Fibroblast of skin of right quadriceps (primary cell): ENCODE results near the gene B3GNT7.
"Not testable (repeated sequence)": the region's sequence is repeated elsewhere in the genome, so short reads cannot be mapped to it uniquely, and the experiment has no call there.

Experiments
- DNase-seq: peaks from one replicate; pipeline ENCODE4 v3.0.0-alpha.2; 2013

The B3GNT7 gene

DNA sequence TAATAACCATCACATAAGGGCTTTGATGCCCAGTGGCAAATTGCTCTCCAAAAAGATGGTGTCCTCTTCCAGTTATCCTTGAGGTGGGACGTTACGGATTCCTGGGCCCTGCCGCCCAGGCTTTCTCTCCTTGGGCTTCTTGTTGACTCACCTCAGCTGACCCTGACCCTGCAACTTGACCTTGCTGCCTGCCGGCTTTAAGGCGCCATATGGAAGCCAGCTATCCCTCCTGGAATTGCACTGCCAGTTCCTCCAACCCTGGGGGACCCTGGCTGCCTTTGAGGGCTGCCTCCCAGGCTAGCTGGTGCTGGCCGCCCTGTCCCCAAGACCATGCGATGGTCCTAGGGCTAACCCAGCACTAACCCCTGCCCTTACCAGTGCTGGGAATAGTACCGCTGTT is 28.3 kb upstream of the B3GNT7 start:
- no peak for DNase-seq

DNA sequence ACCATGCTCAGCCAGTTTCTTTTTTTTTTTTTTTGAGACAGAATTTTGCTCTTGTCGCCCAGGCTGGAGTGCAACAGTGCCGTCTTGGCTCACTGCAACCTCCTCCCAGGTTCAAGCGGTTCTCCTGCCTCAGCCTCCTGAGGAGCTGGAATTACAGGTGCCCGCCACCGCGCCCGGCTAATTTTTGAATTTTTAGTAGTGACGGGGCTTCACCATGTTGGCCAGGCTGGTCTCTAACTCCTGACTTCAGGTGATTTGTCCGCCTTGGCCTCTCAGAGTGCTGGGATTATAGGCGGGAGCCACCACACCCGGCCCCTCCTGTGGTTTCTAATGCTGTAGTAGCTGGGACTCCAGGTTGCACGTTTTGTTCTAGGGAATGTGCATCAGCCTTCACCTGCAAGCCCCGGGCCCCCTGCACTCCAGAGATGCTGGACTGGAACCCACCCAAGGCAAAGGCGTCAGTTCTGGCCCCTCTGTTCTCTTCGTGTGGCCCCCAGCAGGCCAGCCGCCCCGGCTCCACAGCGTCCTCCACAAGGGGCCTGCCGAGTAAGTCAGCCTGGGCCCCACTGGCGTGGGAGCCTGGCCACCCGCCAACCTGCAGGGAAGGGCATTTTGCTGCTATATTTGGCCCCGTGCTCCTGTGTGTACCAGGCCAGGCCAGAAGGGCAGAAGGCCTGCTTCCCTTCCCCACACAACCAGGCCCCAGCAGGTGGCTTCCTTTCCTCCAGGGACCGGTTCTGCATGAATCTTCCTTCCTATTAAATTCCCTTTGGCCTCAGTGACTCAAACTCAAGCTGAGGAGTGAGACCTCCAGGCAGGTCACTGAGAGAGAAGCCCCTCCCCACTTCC is 25.7 kb upstream of the B3GNT7 start:
- no peak for DNase-seq

DNA sequence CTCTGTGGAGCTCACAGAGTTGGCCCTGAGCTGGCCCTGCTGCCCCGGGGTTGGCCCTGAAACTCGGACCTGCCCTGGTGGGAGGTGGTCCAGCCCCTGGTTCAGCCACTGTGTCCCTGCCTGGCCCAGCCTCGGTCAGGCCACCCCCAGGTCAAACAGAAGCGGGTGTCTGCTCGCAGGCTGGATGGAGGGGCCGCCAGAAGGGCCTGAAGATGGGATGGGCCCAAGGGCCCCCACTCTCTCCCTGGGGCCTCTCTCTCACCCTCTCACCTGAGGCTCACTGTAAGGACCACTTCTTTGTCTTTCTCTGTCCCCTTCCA is 25.1 kb upstream of the B3GNT7 start:
- DNase-seq, result no peak

DNA sequence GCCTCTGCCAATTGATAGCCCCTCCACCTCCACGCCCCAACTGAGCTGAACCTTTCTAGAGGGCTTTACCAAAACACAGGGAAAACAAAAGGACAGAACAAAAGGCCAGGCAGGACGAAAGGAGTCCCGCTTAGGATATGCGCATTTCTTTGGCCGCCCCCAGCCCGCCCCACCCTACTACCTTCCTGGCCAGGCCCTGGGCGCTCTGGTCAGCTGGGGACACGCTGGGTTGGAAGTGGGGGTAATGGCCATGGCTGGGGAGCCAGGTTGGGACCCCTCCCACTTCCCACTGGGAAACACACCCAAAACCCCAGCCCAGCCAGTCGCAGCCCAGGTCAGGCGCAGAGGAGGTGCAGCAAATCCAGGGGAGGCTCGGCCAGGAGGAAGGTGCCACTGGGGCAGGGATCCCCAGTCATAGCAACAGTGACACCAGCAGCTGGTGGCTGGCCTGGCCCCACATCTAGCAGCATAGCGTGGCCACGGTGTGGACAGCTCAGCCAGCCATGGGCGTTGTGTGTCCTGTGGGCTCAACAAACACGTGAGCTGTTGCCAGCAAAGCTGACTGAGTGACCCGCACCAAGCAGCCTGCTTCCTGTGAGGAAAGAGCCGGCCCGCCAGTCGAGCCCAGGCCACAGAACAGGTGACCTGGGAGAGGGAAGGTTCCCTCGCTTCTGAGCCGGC is 24.6 kb upstream of the B3GNT7 start:
- DNase-seq, result no peak

DNA sequence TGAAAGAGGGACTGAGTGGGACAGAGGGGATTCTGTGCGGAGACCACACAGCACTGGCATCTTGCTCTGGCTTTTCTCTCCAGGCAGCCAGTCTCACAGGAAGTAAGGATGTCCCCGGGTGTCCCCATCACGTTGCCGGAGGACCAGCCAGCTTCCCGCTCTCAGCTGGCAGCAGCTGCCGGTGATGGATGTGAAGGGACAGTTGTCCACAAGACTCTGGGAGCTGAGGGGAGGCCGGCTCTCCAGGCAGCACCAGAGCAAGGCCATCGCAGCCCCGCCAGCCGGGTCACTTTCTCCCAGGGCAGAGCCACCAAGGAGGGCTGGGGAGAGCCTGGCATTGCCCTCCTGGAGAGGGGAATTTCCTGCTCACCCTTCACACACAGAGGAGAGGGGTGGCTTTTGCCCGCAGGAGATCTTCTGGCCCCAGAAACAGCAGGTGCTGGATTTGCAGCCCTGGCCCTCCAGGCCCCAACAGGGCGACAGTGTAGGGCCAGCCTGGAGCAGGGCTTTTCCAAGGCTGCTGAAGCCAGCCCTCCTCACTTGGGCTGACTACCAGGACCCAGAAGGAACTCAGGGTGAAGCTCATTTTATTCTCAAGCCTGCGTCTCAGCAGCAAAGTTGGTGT is 24.0 kb upstream of the B3GNT7 start:
- no peak for DNase-seq

DNA sequence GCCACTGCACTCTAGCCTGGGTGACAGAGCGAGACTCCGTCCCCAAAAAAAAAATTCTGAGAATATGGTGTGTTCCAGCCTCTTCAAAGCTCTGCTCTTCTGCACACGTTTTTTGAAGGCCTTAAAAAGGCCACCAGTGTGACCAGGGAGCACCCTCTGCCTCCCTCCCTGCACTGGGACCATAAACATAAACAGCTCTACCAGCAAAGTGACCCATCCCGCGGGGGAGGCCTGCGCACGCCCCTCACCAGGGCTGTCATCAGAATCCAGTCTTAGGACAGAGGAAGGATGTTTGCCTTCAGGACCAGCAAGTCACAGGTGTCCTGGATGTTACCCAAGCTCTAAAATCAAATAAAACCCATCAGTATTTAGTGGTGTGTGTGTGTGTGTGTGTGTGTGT is 23.2 kb upstream of the B3GNT7 start:
- DNase-seq, result no peak

DNA sequence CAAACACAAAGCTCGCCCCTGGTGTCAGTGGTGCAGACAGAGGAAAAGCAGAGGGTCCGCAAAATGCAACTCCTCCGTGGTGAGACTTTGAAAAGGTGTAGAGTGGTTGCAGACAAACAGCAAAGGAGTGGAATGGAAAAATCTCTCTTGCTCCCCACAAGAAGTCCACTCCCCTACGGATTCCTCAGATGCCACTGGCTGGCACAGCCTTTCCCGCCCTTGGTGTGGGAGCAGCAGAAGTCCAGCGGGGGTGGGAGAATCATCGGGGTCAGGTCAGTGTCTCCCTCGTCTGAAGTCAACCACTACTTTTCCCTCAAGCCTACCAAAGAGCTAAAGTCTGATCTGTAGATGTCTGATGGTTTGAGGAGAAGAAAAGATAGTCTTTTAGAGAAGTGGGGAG is 22.3 kb upstream of the B3GNT7 start:
- no peak for DNase-seq

DNA sequence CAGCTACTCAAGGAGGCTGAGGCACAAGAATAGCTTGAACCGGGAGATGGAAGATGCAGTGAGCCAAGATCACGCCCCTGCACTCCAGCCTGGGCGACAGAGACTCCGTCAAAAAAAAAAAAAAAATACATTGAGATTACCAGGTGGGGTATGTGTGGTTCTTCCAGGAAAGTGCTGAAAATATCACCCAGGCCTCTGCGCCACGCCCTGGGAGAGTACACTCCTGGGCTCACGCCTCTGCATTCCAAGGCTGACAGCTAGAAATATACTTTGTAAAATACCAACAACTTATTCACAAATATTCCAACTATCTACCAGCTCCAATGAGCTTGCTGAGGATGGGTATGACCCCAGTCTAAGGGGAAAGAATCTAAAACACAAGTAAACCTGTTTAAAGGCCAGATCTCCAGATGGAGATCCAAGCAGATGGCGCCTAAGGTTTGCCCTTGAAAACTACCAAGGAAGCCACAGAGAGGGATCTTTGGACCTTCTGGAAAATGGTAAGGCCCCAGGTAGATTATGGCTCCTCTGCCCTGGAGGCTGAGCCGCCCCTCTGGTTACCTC is 21.6 kb upstream of the B3GNT7 start:
- no peak for DNase-seq

DNA sequence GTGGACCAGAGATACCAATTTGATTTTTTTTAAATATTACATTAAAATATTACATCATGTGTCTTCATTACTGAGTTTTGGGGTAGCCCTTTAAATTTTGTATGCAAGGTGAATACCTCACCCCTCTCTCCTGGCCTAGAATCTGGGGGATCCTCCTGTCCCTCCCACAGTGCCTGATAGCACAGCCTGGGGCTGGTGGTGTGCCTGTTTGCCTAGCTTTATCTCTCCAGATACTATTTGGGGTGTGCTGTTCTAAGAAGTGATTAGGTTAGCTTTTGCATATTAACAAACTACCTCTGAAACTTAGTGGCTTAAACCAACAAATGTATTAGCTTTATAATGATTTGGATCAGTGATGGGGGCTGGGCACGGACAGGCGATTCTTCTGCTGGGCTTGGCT is 20.7 kb upstream of the B3GNT7 start:
- DNase-seq, result no peak

DNA sequence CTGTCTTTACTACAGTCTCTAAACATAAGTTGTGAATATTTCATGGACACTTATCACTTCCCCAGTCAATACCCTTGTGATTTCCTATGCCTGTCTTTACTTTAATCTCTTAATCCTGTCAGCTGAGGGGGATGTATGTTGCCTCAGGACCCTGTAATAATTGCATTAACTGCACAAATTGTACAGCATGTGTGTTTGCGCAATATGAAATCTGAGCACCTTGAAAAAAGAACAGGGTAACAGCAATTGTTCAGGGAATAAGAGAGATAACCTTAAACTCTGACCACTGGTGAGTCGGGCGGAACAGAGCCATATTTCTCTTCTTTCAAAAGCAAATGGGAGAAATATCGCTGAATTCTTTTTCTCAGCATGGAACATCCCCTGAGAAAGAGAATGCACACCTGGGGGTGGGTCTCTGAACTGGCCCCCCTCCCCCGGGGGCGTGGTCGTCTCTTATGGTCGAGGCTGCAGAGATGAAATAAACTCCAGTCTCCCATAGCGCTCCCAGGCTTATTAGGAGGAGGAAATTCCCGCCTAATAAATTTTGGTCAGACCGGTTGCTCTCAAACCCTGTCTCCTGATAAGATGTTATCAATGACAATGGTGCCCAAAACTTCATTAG is 19.4 kb upstream of the B3GNT7 start:
- DNase-seq, result not testable (repeated sequence)

DNA sequence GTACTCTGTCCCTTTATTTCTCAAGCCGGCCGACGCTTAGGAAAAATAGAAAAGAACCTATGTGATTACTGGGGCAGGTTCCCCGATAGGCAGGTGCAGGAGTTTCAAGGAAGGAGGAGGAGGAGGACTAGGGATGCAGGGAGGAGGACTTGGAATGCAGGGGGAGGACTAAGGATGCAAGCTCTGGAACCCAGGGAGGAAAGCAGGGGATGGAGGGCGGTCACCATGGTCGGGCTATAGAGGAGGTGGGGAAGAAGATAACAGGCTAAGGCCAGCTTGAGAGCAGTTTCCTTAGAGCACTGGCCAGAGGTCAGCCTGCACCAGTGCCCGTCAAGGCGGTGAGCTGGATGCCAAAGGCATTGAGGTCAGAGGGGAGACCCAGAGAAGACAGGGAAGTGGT is 18.7 kb upstream of the B3GNT7 start:
- DNase-seq, result no peak

DNA sequence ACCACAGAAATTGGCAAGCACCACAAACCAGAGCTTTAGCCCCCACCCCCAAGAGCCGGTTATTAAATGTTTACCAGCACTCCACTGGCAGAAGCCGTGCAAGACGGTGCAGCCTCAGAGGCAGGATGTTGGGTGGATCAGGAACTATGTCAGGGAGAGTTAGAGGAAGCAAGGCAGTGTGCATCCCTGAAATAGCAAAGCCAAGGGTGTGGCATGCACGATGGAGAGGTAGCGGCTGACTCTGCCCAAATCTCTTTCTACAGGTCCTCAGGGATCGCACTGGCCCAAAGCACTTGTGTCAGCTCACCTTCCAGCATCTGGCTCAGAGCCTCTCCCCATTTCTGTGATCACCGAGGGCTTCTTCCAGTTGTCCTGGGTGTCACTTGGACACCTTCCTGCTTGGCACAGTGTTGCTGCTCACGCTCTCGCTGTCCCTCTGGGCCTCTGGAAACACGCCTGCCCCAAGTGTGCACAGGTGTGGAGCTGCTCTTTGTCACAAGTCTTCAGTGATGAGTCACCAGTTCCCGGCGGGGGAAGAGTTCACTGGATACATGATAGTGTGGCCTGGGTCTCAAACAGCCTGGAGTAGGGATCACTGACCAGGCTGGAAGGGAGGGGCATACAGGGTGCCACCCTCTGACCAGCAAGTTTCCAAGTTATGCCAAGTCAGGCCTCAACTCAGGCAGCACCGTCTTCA is 17.3 kb upstream of the B3GNT7 start:
- no peak for DNase-seq

DNA sequence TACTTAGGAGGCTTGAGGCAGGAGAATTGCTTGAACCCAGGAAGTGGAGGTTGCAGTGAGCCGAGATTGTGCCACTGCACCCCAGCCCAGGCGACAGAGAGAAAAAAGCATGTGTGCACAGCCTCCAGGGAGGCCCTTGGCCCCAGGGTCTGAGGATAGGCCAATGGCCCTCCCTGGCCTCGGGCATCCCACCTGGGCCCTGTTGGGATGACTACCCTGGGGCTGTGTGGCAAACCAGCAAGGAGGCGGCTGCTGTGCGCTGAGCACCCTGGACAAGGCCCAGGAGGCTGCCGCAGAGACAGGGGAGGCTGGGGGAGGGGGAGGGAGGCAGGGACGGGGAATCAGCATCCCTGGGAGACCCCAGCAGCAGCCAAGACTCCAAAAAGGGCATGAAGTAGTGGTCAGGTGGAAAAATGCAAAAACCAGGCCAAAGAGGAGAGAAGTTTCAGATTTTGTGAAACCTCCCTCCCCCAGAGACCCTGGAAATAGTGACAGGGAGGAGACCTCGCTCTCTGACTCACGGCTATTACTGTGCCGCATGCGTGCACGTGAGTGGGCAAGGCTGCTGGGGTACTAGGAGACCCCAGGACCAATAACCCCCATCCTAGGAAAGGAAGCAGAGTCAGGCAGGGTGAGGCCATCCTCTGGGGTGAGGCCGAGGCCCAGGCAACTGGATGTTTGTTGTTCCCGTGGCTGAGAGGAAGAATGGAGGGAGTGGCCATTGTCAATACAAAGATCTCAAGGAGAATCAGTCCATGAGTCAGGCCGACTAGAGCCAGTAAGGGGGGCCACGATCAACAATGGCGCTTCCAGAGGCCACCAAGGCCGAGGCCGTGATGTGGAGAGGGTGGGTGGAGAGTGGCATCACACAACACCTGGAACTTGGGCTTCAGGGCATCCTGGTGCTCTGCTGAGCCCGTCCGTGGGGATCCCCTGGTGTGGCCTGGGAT is 16.0 kb upstream of the B3GNT7 start:
- no peak for DNase-seq

DNA sequence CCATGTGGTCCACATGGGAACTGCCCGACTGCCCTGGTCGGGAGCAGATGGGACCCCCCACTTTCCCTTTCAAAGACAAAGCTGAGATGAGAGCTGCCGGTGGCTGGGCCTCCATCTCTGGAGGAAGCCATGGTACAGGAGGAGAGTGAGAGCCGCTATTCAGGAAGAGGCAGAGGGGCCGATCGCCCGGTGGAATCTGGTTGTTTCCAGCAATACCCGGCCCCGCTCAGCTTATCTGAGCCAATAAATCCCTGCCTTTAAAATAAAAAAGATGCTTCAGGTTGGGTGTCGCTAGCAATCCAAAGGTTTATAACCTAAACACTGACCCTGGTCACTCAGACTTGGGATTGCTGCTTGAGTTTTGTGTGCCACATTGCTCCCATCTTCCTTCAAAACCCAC is 15.2 kb upstream of the B3GNT7 start:
- no peak for DNase-seq

DNA sequence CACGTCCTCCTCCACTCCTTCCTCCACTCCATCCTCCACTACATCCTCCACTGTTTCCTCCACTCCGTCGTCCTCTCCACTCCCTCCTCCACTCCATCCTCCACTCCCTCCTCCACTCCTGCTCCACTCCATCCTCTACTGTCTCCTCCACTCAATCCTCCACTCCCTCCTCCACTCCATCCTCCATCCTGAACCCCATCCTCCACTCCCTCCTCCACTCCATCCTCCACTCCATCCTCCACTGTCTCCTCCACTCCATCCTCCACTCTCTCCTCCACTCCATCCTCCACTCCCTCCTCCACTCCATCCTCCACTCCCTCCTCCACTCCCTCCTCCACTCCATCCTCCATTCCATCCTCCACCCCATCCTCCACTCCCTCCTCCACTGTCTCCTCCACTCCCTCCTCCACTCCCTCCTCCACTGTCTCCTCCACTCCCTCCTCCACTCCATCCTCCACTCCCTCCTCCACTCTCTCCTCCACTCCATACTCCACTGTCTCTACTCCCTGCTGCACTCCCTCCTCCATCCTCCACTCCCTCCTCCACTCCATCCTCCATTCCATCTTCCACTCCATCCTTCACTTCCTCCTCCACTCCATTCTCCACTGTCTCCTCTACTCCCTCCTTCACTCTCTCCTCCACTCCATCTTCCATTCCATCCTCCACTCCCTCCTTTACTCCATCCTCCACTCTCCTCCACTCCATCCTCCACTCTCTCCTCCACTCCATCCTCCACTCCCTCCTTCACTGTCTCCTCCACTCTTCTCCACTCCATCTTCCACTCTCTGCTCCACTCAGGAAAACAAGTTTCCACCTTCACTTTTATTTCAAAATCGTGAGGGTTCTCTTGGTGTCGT is 14.3 kb upstream of the B3GNT7 start:
- DNase-seq, result no peak

DNA sequence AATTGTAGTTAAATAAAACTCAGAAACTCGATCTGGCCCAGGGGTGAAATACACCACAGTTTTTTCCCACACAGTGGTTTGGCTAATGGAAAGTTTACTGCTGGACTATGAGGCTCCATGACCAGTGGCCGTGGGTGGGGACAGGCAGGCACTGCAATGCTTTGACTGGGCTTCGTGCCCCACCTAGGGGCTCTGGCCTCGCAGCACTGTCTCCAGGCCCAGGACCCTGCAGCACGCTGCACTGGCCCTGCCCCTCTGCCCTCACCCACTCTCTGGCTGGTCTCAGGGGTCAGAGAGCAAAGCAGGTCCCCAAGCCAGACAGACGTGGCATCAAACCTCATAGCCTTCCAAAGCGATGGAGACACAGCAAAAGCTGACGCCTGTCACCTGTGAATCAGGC is 13.4 kb upstream of the B3GNT7 start:
- no peak for DNase-seq

DNA sequence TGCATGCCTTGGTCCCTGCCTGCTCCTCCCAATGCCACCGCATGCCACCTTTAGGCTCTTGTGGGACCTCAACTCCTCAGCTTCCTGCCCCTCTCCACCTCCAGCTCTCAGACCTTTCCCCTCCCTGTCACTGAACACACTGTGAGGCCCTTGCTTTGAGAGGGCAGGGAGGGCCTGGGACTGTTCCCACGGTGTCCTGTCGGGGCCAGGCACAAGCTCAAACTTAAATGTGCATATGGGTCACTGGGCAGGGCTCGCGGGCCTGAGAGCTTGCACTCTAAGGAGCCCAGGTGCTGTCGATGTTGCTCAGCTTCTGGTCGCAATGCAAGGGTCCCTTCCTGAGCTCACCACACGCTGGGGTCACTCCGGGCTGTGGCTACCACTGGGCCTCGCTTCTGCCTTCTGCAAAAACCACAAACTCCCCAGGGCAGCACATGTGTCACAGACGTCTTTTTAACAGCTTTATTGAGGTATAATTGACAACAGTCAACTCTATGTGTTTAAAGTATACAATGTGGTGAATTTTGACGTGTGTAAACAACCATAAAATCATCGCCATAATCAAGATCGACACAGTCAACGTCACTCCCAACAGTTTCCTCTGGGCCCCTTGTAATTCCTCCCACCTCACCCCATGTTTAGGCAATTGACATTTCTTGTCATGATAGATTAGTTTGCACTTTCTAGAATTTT is 11.9 kb upstream of the B3GNT7 start:
- no peak for DNase-seq

DNA sequence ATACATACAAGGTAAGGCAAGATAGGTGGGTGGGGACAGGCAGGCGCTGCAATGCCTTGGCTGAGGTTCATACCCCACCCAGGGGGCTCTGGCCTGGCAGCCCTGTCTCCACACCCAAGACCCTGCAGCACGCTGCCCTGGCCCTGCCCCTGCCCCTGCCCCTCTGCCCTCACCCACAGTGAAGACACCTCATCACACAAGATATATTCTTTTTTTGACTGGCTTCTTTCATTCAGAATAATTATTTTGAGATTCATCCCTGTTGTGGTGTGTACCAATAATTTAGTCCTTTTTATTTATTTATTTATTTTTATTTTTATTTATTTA is 11.4 kb upstream of the B3GNT7 start:
- DNase-seq, result no peak

DNA sequence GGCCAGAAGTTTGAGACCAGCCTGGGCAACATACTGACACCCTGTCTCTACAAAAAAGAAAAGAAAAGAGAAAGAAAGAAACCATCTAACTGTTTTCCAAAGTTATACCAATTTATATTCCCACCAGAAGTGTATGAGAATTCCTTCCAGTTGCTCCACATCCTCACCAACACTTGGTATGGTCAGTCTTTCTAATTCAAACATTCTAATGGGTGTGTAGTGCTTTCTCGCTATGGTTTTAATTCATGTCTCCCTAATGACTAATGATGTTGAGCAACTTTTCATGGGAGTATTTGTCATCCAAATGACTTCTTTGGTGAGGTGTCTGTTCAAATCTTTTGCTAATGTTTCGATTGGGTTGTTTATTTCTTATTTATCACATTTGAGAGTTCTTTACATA is 10.5 kb upstream of the B3GNT7 start:
- no peak for DNase-seq

DNA sequence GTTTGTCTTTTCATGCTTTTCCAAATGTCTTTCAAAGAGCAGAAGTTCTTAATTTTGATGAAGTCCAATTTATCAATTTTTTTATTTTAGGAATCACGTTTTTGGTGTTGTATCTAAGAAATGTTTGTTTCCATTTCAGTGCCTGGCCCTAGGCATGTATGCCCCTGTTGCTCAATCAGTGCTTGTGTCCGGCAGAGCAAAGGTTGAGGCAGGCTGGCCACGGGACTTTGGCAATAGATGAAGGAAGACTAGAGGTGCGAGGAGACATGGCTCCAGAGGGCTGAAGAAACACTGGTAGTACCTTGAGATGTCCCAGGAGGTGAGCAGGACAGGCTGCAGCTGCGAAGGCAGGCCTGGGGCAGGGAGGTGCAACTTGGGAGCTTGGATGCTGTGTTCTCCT is 10.1 kb upstream of the B3GNT7 start:
- no peak for DNase-seq
